Ishikawa (cell line): ENCODE results near the gene ALX1.

Experiments
- CEBPB ChIP-seq: IDR thresholded peaks from 2 replicates; pipeline ENCODE4 v1.6.1; 2012
- CREB1 ChIP-seq: IDR thresholded peaks from 2 replicates; pipeline ENCODE4 v1.6.1; 2012; ENCODE audit warnings: low read depth
- EGR1 ChIP-seq: IDR thresholded peaks from 2 replicates; pipeline ENCODE4 v1.6.1; 2012
- EP300 ChIP-seq: IDR thresholded peaks from 2 replicates; pipeline ENCODE4 v1.6.1; 2012; ENCODE audit warnings: borderline replicate concordance
- FOXM1 ChIP-seq: IDR thresholded peaks from 2 replicates; pipeline ENCODE4 v1.6.1; 2012; ENCODE audit warnings: low read depth, borderline replicate concordance
- MAX ChIP-seq: IDR thresholded peaks from 2 replicates; pipeline ENCODE4 v1.6.1; 2012
- NFIC ChIP-seq: IDR thresholded peaks from 2 replicates; pipeline ENCODE4 v1.6.1; 2012
- RAD21 ChIP-seq: IDR thresholded peaks from 2 replicates; pipeline ENCODE4 v1.6.1; 2012; ENCODE audit warnings: low read depth
- TAF1 ChIP-seq: IDR thresholded peaks from 2 replicates; pipeline ENCODE4 v1.6.1; 2012; ENCODE audit warnings: low read depth, mild to moderate bottlenecking
- TCF12 ChIP-seq: IDR thresholded peaks from 2 replicates; pipeline ENCODE4 v1.6.1; 2012; ENCODE audit warnings: low read depth
- TEAD4 ChIP-seq: IDR thresholded peaks from 2 replicates; pipeline ENCODE4 v1.6.1; 2012
- YY1 ChIP-seq: IDR thresholded peaks from 2 replicates; pipeline ENCODE4 v1.6.1; 2012; ENCODE audit warnings: low read depth
- ZBTB7A ChIP-seq: IDR thresholded peaks from 2 replicates; pipeline ENCODE4 v1.6.1; 2012; ENCODE audit warnings: low read depth
- TF ChIP-seq, protein P1 (sequence below): IDR thresholded peaks from 2 replicates; pipeline ENCODE4 v1.6.1; 2012
- TF ChIP-seq, protein P2 (sequence below): IDR thresholded peaks from 2 replicates; pipeline ENCODE4 v1.6.1; 2012; ENCODE audit warnings: low read depth, mild to moderate bottlenecking

The ALX1 gene

GRCh38 chr12:85280984-85281630 is 1.1 kb downstream of the ALX1 start:
- TF ChIP-seq CREB1 (0 out of 2 replicates have a peak, but pooled peaks have one; percentile 21), CEBPB (no peak)

DNA sequence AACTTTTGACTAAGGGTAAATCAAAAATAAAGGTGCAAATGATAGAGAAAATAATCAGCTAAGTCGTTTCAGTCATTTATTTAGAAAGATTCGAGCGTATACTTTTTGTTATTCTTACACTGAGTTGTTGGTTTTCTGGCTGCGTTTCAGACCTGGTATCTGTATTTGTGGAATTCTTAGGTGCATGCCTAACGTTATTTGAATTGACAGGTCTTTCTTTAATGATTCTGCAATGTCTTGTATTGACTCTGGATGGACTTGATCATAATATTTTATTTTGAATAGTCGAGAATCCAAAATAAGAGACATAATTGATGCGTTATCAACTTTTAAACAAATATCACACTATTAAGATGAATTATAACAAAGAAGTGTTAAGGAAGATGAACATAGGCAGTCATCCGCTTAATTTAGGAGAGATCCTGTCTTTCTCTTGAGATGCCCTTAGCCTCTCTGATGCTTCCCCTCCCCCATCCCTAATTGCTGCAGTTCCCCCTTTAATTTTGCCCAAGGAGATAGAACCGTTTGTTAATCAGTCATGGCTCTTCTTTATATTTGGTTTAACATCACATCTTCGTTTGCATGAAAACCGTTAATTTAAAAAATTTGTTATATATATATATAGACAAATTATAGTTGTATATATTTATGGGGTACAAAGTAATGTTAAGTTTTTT is 1.8 kb downstream of the ALX1 start:
- TF ChIP-seq TAF1 = no peak
- TF ChIP-seq, protein P1, sequence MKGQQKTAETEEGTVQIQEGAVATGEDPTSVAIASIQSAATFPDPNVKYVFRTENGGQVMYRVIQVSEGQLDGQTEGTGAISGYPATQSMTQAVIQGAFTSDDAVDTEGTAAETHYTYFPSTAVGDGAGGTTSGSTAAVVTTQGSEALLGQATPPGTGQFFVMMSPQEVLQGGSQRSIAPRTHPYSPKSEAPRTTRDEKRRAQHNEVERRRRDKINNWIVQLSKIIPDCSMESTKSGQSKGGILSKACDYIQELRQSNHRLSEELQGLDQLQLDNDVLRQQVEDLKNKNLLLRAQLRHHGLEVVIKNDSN = no peak
- TF ChIP-seq YY1 = no peak
- TF ChIP-seq FOXM1 = no peak
- TF ChIP-seq CREB1 = no peak
- TF ChIP-seq ZBTB7A = no peak
- TF ChIP-seq RAD21 = no peak
- no peak for TF ChIP-seq TEAD4
- no peak for TF ChIP-seq EP300
- TF ChIP-seq, protein P2, sequence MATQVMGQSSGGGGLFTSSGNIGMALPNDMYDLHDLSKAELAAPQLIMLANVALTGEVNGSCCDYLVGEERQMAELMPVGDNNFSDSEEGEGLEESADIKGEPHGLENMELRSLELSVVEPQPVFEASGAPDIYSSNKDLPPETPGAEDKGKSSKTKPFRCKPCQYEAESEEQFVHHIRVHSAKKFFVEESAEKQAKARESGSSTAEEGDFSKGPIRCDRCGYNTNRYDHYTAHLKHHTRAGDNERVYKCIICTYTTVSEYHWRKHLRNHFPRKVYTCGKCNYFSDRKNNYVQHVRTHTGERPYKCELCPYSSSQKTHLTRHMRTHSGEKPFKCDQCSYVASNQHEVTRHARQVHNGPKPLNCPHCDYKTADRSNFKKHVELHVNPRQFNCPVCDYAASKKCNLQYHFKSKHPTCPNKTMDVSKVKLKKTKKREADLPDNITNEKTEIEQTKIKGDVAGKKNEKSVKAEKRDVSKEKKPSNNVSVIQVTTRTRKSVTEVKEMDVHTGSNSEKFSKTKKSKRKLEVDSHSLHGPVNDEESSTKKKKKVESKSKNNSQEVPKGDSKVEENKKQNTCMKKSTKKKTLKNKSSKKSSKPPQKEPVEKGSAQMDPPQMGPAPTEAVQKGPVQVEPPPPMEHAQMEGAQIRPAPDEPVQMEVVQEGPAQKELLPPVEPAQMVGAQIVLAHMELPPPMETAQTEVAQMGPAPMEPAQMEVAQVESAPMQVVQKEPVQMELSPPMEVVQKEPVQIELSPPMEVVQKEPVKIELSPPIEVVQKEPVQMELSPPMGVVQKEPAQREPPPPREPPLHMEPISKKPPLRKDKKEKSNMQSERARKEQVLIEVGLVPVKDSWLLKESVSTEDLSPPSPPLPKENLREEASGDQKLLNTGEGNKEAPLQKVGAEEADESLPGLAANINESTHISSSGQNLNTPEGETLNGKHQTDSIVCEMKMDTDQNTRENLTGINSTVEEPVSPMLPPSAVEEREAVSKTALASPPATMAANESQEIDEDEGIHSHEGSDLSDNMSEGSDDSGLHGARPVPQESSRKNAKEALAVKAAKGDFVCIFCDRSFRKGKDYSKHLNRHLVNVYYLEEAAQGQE = no peak
- TF ChIP-seq NFIC = no peak

DNA sequence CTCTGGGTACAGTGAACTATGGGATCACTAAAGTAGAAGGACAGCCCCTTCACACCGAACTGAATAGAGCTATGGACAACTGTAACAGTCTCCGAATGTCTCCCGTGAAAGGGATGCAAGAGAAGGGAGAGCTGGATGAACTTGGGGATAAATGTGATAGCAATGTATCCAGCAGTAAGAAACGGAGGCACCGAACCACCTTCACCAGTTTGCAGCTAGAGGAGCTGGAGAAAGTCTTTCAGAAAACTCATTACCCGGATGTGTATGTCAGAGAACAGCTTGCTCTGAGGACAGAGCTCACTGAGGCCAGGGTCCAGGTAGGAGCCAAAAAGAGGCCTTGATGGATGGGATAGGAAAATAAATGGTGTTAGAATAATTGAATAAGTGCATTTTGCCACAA is 3.5 kb downstream of the ALX1 start:
- TF ChIP-seq TEAD4 (no peak), NFIC (no peak), TAF1 (no peak), EGR1 (no peak), RAD21 (no peak), EP300 (no peak), TCF12 (no peak), FOXM1 (no peak), YY1 (no peak), CREB1 (no peak), CEBPB (no peak), MAX (no peak), ZBTB7A (no peak)
- TF ChIP-seq, protein P2 = no peak
- TF ChIP-seq, protein P1 = no peak

DNA sequence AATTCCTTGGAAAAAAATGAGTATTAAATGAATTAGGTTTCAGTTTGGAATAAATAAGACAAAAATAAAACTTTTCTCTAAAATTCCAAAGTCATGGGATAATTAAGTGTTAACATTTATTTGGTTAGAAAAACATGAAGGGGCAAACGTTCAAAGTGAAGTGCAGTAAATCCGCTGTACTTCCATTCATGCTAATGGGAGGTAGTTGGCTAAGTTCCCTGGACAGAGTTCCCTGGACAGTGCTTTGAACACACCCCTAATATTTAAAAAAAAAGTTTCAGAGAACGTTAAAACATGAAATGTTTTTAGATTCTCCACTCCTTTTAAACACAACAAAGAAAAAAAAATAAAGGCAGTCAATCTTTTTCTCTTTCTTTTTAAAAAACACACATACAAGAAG is 16.3 kb downstream of the ALX1 start:
- TF ChIP-seq CEBPB = no peak
- TF ChIP-seq TEAD4 = no peak
- TF ChIP-seq EGR1 = no peak
- TF ChIP-seq TCF12 = no peak
- no peak for TF ChIP-seq ZBTB7A
- TF ChIP-seq, protein P2 = no peak
- TF ChIP-seq TAF1 = no peak

- TF ChIP-seq TCF12 (no peak), TEAD4 (no peak), RAD21 (no peak)
These were observed 19.0 kb downstream of the ALX1 start for GRCh38 chr12:85299053-85299452.
